ENCODE measurements around the gene RIN1.

GRCh38 chr11:66346476-66347424 lies 10.5 kb upstream of the RIN1 start:
- TF ChIP-seq, protein P1, sequence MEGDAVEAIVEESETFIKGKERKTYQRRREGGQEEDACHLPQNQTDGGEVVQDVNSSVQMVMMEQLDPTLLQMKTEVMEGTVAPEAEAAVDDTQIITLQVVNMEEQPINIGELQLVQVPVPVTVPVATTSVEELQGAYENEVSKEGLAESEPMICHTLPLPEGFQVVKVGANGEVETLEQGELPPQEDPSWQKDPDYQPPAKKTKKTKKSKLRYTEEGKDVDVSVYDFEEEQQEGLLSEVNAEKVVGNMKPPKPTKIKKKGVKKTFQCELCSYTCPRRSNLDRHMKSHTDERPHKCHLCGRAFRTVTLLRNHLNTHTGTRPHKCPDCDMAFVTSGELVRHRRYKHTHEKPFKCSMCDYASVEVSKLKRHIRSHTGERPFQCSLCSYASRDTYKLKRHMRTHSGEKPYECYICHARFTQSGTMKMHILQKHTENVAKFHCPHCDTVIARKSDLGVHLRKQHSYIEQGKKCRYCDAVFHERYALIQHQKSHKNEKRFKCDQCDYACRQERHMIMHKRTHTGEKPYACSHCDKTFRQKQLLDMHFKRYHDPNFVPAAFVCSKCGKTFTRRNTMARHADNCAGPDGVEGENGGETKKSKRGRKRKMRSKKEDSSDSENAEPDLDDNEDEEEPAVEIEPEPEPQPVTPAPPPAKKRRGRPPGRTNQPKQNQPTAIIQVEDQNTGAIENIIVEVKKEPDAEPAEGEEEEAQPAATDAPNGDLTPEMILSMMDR (IDR thresholded peaks at IDR 0.05) = no peak
- no peak for TF ChIP-seq EZH2 (IDR thresholded peaks at IDR 0.05; ENCODE audit: borderline replicate concordance, insufficient read depth, low read depth, low read length, poor library complexity, severe bottlenecking)
